Stimulated activated CD4-positive, alpha-beta T cell treated with anti-CD3 and anti-CD28 coated beads, Interleukin-15, amount 100 ng/mL, for 24 hours (primary cell): Measurements from ENCODE around the gene DGCR8.
A peak's percentile ranks its signal among the peaks of the same experiment; 100 is the strongest.

Experiments
- DNase-seq: peaks from one replicate; pipeline ENCODE4 v3.0.0-alpha.2; 2020

Gene DGCR8

DNA sequence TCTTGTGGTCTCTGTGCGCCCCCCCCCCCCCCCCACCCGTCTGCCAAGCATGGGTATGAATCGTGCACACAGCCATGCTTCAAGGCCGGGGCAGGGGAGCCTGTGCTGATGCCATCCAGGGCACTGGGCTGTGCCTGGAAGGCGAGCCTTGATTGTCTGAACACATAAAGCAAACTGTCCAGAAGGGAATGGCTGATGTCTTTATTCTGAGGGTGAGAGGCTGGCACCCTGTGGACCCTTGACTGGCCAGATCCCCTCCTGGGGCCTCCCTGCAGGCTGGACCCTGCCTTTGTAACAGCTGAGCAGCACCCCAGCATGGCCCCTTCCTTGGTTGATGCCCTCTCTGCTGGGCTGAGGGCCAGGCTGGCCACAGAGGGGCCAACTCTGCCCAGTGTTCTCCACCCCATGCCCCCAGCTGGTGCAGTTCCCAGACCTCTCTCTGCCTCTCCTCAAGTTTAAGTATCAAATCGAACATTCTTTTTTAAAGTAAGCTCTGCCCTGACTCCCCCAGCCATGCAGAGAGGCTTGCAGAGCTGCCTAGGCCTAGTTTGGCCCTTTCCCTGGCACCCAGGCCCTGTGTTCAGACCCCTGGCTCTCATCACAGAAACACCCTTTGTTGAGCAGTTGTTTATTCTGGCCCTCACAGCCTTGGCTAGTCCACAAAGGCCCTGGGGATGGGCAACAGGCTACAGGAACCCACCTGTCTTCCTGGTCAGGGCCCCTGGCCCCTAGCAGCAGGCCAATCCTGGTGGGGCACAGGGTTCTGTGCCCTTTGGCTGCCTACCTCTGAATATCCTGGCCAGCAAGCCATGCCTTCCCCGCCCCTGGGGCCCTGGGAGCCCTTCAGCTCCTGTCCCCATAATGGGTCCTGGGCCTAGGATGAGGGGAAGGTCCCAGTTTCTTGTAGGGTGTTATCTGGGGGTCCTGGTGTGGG, 31.9 kb downstream of the DGCR8 start:
- no peak for DNase-seq

DNA sequence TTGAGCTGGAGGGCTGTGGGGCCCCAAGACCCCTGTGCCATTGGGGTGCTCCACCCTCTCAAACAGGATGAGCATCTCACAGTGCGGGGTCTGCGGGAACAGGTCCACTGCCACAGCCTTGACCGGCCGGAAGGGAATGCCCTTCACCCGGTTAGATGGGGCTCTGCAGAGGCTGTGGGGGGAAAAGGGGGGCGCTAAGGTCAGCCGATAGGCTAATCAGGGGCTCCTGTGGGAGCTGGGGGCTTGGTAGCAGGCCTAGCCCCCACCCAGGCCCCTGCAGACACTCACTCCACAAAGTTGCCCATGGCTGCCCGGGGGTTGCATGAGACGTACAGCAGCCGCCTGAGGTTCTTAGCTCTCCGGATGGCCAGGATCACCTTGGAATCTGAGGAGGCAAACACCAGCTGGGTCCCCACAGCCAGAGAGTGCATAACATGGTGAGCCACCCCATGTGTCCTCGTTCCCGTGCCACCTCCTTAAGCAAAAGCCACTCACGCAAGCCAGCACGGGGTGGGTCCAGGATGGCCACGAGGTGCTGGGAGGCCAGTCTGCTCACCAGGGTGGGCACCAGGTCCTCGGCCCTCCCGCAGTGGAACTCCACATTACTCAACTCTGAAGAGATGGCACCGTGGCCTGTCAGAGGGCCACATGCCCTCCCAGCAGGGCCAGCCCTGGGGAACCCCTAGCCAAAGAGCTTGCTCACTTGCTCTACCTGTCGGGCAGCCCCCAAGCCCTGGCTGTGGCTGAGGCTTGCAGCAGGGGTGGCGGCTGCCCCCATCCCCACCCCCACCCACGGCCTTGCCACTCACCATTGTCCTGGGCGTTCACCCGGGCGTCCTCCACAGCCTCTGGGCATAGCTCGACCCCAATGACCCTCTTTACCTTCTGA, 32.8 kb downstream of the DGCR8 start:
- DNase-seq, result no peak

DNA sequence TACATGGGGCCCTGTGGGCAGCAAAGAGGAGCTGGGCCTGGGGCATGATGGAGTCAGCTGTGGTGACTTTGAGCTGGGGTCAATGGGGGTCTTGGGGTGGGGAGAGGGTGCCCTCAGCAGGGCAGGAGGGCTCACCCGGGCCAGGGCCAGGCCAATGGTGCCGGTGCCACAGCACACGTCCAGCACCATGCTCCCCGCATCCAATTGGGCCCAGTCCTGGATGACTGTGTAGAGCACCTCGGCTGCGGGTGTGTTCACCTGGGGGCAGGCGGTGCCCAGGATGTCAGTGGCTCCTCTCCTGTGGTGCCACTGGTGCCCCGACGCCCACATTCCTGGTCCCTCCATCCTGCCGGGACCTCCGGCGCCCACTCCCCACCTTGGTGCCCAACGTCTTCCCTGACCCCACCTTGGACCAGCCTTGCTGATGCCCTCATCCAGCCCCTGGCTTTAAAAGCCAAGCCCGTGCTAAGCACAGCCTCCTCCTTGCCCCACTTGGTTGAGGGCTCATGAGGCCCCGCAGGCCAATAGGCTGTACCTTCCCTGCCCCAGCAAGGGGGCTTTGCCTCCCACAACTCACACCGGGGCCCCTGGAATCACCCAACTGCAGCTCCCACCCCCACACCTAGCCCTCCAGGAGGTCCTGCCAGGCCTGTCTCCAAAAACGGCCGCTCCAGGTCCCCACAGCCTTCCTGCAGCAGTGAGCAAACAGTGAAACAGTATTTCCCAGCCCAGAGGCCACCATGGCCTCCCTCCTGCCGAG, 33.7 kb downstream of the DGCR8 start:
- no peak for DNase-seq

DNA sequence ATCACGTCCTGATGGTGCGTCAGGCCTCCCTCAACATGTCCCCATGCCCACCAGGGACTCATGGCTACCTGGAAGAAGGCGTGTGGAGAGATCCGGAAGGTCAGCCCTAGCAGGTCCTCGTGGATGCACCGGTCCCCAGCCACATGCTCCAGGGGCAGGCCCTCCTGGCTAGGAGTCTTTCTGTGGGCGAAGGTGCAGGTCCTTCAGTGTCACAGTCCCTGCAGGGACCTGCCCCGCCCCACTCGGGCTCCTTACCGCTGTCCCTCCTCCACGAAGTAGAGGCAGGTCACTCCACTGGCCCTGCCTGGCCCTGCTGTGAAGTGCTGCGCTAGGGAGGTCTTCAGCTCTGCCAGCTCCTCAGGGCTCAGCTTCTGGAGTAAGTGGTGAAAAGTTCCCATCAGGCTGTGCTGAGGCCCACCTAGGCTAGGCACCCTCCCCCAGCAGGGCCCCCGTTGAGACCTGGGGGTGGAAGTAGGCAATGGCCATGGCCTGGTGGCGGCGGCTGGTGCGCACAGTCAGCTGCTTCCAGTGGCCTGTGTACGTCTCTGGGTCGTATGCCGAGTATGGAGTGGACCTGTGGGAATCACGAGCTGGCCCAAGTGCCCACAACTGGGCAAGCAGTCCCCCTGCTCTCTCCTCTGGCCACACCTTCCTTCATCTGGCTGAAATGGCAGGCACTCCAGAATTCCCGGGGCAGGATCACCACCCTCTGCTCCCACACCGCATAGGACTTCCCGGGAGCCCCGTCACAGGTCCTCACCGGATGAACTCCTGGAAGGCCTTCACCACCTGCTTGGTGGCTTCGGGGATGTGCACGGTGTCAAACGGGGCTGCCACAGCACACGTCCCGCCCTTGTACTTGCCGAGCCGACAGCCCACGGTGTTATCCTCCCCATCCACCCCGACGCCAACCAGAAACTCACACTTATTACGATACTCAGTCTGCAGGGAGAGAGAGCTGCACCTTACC, 34.8 kb downstream of the DGCR8 start:
- no peak for DNase-seq

DNA sequence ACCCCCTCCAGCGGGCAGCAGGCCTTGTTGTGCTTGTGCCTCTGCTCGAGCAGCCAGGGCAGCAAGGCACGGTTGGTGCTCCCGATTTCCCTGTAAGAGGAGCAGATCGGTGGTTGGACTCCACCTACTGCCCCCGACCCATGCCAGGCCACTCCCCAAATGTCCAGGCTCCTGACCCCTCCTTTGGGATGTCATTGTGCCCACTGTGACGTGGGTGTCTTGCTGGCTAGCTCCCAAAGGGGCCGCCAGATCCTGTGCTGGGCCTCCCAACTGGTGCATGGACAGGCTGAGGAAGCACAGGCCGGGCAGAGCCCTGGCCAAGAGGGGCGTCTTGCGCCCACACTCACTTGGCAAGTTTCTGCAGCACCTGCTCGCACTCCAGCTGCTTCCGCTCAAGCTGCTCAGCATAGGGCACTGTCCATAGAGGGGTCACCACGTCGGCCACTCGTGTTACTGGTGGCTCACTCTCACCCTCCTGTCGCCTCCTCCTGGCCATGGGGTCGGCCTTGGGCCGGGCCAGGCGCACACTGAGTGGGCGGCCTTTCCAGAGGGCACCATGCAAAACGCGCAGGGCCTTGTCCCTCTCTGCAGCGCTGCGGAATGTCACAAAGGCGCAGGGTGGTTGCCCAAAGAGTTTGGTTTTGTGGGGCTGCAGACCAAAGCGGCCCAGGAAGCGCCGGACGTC, 35.8 kb downstream of the DGCR8 start, which contains the start of gene RANBP1:
Gene RANBP1 (plus strand): TSS at position 414 of the 685 bp plus-strand sequence. CDS start 81 bp downstream, at position 495.
- DNase-seq, result no peak

DNA sequence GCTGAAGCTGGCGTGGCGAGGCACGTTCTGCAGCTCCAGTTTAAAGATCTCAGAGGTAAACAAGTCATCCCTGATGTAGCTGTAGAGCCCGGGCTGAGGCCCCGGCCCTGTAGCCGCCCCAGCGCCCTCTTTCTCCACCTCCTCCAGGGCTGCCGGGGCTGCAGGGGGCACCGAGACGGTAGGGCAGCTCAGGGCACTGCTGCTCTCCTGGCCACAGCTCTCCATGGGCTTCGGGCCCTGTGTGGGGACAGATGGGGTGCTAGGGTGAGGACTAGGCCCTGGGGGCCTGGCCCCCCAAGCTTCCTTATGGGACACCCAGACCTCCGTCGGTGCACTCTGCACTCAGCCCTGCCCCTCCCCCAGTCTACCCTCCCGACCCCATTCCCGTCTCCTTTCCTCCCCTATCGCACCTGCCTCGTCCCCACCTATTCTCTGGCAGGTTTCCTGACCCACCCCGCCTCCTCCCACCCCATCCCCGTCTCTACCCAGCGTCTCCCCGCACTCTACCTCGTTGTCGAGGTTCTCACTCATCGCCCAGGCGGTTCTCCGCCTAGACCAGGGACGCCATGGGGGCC, 36.4 kb downstream of the DGCR8 start:
- DNase-seq, result no peak

DNA sequence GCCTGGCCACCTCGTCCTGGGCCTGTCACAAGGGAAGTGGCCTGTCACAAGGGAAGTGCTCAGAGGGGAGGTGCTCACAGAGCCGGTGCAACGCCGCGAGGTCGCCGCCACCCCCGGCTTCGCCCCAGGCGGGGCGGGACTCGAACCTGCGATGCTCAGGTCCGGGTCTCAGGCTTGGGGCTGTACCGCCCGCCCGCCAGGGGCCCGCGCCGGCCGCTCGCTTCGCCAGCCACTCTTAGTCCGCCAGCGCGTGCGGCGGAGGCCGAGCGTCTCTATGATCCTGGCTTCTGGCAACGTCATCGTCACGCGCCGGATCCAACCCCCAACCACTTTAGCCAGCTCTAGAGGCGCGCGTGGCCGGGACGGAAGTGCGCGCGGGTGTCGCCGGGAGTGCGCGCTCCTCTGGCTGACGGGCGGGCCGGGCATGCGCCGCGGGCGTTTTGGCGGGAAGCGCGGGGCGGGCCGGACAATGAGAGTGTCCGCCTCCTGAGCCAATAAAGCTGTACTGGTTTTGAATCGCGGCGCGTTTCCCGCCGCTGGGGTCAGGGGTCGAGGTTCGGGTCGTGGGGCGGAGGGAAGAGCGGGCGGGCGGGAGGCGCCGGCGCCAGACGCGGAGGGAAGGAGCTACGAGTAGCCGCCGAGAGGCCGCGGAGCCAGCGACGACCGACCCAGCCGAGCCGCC, 37.1 kb downstream of the DGCR8 start, which contains the start of gene TRMT2A:
Gene TRMT2A (minus strand): TSS at position 276 of the 682 bp plus-strand sequence. CDS start 320 bp downstream, outside the sequence.
- DNase-seq, result peak; percentile 98

DNA sequence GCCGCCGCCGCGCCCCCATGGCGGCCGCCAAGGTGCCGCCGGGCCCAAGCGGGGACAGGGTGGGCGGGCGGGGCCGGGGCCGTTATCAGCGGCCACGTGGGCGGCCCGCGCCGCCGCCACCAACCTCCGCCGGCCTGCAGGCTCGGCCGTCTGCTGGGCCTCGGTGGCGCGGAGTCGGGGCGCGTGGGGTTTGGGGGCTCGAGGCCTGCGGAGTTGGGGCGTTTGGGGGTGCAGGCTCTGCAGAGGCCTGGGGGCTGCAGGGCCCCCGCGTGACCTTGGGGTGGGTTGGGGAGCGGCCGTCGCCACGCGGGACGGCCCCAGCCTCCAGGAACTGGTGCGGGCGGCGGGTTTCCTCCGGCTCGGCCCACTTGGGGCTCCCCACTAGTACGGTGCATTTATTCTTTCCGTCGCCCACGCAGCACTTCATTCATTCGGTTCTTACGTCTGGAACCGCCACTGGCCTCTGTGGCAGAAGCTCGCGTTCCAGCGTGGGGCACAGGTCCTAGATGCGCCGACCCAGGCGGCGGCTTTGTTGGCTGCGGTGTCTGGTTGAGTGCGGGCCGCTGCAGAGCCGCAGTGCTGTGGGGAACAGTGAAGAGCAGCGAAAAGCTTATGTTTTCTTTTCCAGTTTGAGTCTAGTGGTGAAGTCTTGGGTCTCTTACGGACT, 37.7 kb downstream of the DGCR8 start:
- peak; percentile 91 for DNase-seq

DNA sequence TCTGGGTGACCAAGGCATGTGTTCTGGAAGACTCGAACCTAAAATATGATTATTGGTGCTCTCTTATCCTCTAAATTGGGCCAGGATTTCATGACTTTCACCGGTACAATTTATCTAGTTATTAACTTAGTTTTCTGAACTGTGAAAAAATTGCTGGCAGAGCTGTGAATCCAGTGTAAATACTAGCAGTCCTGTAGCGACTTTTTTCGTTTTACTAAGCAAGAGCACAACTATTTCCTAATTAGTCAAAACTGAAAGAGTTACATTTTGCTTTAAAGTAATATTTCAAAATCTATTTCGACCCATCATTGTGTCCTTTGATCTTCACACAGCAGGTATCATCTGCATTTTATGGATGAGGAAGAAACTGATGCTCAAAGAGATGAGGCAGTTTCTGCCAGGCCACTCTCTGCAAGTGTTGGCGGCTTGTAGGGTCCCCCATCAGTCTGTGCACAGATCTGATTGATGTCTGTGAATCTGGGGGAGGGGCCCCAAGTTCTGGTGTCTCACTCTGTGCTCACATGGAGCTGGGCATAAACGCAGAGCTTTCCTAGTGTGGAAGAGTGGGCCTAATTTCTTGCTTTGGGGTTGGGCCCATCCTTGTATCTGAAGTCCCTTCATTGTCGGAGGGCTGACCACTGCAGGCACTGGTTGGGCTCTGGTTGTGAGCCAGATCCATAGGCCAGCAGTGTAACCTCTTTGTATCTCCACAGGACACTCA, 38.4 kb downstream of the DGCR8 start:
- peak; percentile 54 for DNase-seq

DNA sequence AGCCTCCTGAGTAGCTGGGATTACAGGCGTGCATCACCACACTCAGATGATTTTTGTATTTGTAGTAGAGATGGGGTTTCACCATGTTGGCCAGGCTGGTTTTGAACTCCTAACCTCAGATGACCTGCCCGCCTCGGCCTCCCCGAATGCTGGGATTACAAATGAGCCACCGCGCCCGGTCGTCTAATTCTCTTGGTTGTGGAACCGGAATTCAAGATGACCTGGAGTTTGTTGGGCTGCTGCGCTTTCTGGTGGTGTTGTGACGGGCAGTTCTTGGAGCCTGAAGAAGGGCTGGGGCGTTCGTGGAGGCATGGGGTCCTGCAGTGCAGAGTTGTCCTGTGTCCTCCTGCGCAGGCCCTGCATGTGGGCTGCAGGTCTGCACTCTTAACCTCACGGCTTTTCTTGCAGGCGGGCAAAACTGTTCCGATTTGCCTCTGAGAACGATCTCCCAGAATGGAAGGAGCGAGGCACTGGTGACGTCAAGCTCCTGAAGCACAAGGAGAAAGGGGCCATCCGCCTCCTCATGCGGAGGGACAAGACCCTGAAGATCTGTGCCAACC, 41.9 kb downstream of the DGCR8 start:
- DNase-seq, result no peak

DNA sequence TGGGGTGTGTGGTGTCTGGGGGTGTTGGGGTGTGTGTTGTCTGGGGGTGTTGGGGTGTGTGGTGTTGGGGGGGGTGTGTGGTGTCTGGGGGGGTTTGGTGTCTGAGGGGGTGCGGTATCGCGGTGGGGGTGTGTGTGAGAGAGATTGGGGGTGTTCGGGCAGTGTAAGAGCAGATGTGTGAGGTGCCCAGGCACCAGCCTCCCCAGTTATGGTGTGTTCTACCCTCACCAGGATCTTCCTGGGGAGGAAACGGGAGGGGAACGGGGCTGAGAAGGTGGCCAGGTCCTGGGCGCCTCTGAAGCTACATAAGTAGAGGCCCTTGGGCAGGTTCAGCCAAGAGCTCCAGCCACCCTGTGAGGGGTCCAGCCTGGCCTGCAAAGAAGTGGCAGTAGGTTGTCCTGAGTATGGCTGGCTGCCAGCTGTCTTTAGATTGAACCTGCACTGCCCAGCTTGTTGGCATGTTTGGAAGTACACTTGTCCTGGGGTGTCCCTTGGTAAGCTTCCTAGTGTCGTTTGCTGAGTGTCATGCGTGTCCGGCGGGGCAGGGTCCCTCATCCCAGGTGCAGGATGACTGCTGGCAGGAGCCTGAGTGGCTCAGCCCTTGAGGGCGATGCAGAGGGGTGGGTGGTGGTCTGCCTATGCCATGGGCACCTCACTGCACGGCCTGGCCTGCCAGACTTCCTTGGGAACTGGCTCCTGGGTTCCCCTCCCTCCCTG, 43.5 kb downstream of the DGCR8 start:
- no peak for DNase-seq

DNA sequence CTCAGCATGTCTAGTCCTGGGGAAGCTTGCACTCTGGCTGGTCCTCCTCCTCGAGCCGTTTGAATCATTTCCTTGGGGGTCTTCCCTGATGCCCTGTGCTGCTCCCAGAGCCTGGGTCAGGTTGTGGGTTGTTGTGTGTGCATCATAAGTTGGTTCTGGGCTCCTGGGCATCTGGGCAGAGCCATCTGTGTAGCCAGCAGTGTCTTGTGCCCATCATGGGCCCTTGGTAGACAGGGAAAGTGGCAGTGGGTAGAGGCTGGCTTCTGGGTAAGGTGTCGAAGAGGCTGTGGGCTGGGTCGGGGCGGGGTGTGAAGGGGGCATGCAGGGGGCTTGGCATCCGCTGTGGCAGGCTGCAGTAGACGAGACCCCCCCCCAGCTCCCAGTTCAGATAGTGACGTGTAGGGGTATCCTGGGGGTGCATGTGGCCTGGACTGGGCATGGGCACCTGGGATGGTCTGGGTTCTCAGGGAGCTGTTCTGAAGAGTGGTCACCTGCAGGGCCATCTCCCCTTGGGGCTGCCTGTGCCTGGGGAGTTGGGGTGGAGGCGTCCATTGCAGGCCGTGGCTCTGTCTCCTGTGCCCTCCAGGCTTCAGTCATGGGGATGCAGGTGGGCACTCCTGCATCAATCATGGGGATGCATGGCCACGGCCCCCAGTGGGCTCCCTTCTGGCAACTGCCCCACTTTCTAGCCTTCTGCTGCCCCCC, 44.2 kb downstream of the DGCR8 start:
- DNase-seq, result no peak

DNA sequence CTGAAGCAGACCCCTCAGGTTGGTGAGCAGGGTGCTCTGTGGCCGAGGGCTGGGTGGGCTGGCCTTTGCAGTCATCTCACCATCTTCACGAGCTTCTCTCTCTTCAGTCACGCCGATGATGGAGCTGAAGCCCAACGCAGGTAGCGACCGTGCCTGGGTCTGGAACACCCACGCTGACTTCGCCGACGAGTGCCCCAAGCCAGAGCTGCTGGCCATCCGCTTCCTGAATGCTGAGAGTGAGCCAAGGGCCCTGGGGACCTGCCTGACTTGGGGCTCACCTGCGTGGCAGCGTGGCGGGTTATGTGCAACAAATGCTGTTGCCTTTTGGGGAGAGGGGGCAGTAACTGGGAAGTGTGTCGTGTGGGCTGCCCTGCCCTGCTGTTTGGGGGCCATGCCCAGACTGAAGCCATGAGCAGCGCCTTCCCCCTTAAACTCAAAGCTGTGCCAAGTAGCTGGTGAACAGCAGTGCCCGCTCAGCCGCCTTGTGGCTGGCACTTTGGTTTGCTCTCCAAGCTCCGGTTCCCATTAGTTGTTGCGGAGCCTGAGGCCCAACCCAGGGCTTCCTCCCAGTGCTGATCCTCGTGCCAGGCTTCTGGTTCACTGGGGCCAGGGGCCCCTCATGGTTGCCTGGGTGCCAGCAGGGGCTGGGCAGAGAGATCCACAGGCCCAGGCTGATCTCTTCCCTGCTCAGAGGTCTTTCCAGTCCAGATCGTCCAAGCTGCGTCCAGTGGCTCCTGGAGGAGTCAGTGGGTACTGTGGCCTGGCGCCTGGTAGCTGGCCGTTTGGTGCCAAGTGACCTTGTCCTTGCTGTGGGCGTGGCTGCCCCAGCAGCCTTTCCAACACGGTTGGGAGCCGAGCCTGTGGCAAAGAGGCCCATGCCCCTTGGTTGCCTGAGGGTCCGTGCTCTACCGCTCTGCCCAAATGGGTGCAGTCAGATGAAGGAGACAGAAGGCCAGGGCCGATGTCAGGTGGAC, 45.4 kb downstream of the DGCR8 start:
- DNase-seq, result no peak

DNA sequence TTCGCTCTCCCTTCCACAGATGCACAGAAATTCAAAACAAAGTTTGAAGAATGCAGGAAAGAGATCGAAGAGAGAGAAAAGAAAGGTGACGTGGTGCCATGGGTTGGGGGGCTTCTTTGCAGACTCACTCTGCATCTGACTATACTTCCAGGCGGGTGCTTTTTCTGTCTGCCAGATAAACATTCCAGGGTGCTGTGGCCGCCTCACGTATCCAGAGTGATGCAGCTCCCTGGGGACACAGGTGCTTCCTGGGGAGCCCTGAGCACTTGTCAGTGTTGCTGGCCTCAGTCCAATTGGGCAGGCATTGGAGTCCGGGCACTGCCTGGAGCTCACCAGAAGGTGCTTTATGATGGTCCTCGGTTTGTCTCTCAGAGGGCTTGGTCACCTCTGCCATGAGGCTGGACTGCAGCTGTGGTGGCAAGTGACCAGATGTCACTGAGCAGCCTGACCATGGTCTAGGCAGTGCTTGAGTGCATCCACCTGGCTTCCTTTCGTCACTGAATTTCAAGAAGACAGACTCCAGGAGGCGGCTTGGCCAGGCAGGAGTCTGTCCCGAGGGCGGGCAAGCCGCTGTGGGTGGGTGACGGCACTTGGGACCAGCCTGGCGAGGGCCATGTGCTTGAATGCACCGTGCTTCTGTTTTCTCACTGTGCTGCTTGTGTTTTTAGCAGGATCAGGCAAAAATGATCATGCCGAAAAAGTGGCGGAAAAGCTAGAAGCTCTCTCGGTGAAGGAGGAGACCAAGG, 46.4 kb downstream of the DGCR8 start:
- no peak for DNase-seq
